CD4-positive, alpha-beta T cell treated with Interleukin-6 at 100 ng/mL for 8 hours (primary cell): ENCODE measurements around the gene POLR3B.
"Not testable (repeated sequence)": the region's sequence is repeated elsewhere in the genome, so short reads cannot be mapped to it uniquely, and the experiment has no call there.

ENCODE experiments used
- DNase-seq: peaks from one replicate; pipeline ENCODE4 v3.0.0-alpha.2; 2020; ENCODE audit warnings: mixed read lengths, low spot score

Gene POLR3B

DNA sequence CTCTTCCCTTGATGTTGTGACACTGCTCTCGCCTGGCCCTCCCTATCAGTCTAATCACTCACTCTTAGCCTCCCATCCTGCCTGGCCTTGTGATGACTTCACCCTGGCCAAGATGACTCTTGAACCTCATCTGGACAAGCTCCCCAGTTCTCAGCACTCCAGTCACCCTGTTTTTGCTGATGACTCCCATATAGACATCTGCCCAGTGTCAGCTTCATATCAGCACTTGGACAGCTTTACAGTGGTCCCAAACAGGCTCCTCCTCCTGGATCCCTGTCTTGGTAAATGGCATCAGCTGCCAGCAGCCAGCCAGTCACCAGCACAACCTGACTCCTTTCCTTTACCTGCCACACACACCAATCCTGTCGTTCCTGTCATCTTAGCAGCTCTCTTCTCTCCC lies 104.2 kb downstream of the POLR3B start:
- no peak for DNase-seq

GRCh38 chr12:106465605-106466004 lies 108.1 kb downstream of the POLR3B start:
- DNase-seq = not testable (repeated sequence)

- DNase-seq = not testable (repeated sequence)
These were observed 118.1 kb downstream of the POLR3B start for GRCh38 chr12:106475662-106476061.

DNA sequence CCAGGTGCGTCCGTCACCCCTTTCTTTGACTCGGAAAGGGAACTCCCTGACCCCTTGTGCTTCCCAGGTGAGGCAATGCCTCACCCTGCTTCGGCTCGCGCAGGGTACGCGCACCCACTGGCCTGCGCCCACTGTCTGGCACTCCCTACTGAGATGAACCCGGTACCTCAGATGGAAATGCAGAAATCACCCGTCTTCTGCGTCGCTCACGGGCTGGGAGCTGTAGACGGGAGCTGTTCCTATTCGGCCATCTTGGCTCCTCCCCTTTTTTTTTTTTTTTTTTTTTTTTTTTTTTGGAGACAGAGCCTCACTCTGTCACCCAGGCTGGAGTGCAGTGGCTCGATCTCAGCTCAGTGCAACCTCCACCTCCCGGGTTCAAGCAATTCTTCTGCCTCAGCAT lies 120.1 kb downstream of the POLR3B start:
- DNase-seq = not testable (repeated sequence)

DNA sequence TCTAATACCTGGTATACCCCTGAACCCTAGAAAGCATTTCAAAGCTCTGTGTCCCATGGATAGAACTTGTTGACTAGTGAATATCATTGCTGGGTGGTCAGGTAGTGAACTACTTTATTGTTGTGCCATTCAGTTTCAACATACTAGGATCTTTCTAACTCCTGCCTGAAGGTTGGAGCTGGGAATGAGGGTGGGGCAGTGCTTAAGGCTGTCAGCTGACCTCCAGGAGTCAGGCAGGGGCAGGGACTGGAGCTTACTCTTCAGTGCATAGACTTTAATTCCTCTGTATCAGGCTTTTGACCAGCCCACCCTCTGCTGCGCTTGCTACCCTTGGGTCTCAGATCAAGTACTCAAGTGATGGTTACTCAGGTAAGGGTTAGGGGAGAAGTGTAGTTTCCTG lies 122.7 kb downstream of the POLR3B start:
- no peak for DNase-seq

- DNase-seq = no peak
These were observed 123.7 kb downstream of the POLR3B start for GRCh38 chr12:106481246-106481645.

- DNase-seq = no peak
These were observed 130.1 kb downstream of the POLR3B start for GRCh38 chr12:106487664-106488063.

DNA sequence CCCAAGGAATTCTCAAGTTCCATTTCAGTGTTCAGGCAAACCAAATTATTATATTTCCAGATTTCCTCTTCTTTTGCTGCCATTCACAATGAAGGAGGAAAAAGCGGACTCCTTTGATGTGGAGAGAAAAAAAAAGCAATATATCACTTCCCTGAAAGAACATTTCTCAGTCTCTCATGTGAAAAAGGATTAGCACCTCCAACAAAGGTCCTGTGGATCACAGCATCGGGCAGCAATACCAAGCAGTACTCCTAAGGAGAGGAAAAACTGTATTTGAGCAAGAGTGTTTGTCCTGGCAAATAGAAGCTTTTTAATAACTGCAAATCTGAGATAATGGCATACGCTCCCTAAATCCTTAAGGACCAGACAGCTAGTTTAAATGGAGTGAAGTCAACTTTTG lies 131.3 kb downstream of the POLR3B start:
- DNase-seq = no peak

GRCh38 chr12:106490264-106490663 lies 132.7 kb downstream of the POLR3B start:
- no peak for DNase-seq

GRCh38 chr12:106492857-106493256 lies 135.3 kb downstream of the POLR3B start:
- no peak for DNase-seq

GRCh38 chr12:106493531-106493930 lies 136.0 kb downstream of the POLR3B start:
- DNase-seq = no peak

GRCh38 chr12:106495354-106495965 lies 137.9 kb downstream of the POLR3B start:
- no peak for DNase-seq

- no peak for DNase-seq
These were observed 140.5 kb downstream of the POLR3B start for GRCh38 chr12:106498056-106498455.

DNA sequence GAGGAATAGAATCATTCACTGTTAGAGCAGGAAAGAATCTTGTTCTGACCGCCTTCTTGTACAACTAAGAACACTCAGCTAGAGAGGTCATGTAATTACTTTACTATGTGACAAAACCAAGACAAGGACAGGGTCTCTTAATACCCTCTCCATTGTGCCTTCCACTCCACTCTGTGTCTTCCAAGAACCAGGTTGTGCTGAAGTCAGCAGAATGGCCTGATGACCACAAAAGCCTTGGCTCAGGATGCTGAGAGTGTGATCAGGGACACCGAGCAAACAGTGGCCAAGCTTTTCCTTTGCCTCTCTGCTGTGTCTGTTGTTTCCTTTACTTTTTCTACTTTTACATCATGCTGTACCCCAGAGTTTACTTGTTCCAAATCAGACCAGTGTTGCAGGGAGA lies 142.1 kb downstream of the POLR3B start:
- no peak for DNase-seq

- no peak for DNase-seq
These were observed 149.1 kb downstream of the POLR3B start for GRCh38 chr12:106506691-106507090.

GRCh38 chr12:106508966-106509365 lies 151.4 kb downstream of the POLR3B start:
- DNase-seq = no peak

DNA sequence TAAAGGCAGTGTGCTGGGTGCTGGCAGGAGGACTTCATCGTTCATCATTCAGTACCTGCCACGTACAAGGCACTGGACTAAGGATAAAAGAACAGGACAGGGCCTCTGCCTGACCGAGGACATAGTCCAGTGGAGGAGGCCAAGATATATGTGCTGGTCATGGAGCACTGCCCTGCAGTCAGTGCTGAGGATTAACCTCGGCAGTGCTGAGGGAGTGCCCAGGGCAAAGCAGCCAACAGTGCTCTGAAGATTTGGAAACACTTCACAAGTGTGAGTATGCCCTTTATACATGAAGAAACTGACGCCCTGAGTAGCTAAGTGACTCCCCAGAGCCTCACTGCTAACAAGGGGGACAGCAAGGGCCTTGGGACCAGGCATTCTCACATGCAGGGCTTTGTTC lies 153.8 kb downstream of the POLR3B start:
- no peak for DNase-seq

GRCh38 chr12:106517314-106517713 lies 159.8 kb downstream of the POLR3B start:
- DNase-seq = no peak

- no peak for DNase-seq
These were observed 162.1 kb downstream of the POLR3B start for GRCh38 chr12:106519607-106520021.

DNA sequence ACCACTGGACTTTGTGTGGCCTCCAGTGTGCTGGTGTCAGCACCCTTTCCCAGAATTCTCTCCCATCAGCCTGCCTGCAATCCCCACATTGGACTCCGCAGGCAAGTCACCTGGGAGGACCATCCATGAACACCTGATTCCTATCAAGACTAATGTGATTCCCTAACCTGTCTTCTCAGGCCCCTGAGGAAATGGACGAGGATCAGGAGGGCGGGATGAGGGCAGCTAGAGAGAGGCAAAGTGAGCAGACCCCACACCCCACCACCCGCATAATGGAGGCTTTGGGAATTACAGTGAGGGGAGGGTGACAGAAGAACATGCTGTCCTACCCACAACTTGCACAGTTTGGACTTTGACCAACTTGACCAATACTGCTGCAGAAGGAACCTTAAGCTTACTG lies 164.4 kb downstream of the POLR3B start:
- no peak for DNase-seq

DNA sequence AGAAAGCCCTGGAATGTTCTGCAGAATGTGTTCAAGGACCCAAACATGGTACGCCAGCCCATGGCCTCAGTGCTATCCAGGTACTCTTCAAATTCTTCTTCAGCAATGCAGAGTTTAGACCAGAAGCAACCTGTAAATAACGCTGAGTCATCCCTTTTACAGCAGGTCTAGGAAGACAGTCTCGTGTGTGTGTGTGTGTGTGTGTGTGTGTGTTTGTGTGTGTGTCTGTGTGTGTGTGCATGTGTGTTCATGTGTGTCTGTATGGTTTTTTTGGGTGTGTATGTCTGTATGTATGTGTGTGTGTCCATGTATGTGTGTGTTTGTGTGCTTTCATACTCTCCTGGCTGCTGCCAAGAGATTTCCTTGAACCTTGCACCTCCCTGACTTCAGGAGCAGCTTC lies 165.2 kb downstream of the POLR3B start:
- DNase-seq = no peak

- DNase-seq = no peak
These were observed 169.8 kb downstream of the POLR3B start for GRCh38 chr12:106527356-106527755.

- no peak for DNase-seq
These were observed 183.7 kb downstream of the POLR3B start for GRCh38 chr12:106541201-106541600.

- DNase-seq = no peak
These were observed 193.9 kb downstream of the POLR3B start for GRCh38 chr12:106551410-106551809.

DNA sequence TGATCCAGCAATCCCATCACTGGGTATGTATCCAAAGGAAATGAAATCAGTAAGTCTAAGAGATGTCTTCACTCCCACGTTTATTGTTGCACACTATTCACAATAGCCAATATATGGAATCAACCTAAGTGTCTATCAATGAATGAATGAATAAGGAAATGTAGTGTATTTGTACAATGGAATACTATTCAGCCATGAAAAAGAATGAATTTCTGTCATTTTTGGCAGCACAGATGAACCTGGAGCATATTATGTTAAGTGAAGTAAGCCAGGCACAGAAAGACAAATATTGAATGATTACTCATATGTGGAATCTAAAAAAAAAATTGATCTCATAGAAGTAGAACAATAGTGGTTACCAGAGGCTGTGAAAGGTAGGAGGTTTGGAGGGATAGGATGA lies 194.7 kb downstream of the POLR3B start:
- DNase-seq = no peak
